Mesothelial cell of epicardium (in vitro differentiated cells): ENCODE results near the gene QRFP. TPM values are rescaled to one million over a fixed set of nuclear protein-coding genes. Genes with fewer than 3 reads are reported as not detected.
"Not testable (repeated sequence)": the region's sequence is repeated elsewhere in the genome, so short reads cannot be mapped to it uniquely, and the experiment has no call there.

Experiments used
- DNase-seq, 2 experiments: peaks; one replicate each; pipeline ENCODE4 v3.0.0; 2021; ENCODE audit warnings: low spot score in 2 of 2; ENCODE audit not compliant: unreplicated experiment in 2 of 2
- H3K27ac Mint-ChIP-seq: 2 replicates; pipeline ENCODE4 v1.8.0; 2021; ENCODE audit warnings: mixed read lengths
- H3K27me3 Mint-ChIP-seq: 2 replicates; pipeline ENCODE4 v1.8.0; 2021; ENCODE audit warnings: low read depth, mixed read lengths
- H3K36me3 Mint-ChIP-seq: 2 replicates; pipeline ENCODE4 v1.8.0; 2021; ENCODE audit warnings: mixed read lengths
- H3K4me1 Mint-ChIP-seq: 2 replicates; pipeline ENCODE4 v1.8.0; 2021; ENCODE audit warnings: mixed read lengths
- H3K4me3 Mint-ChIP-seq: 2 replicates; pipeline ENCODE4 v1.8.0; 2021; ENCODE audit warnings: mild to moderate bottlenecking, moderate library complexity, mixed read lengths
- H3K9me3 Mint-ChIP-seq: 2 replicates; pipeline ENCODE4 v1.8.0; 2021; ENCODE audit warnings: mixed read lengths
- total RNA-seq: library from RNA; stranded (reverse); gene quantifications from 3 replicates; pipeline ENCODE4 v1.2.1, GENCODE V29; 2021
- TF ChIP-seq, protein P1 (sequence below): fragments of 200-600 bp; sonication (generic); IDR thresholded peaks from one replicate; pipeline ENCODE4 v1.5.0; 2021; ENCODE audit warnings: antibody characterized with exemption; ENCODE audit not compliant: unreplicated experiment

QRFP gene
- total RNA-seq, 1 donor from 2014 or later = not detected

DNA sequence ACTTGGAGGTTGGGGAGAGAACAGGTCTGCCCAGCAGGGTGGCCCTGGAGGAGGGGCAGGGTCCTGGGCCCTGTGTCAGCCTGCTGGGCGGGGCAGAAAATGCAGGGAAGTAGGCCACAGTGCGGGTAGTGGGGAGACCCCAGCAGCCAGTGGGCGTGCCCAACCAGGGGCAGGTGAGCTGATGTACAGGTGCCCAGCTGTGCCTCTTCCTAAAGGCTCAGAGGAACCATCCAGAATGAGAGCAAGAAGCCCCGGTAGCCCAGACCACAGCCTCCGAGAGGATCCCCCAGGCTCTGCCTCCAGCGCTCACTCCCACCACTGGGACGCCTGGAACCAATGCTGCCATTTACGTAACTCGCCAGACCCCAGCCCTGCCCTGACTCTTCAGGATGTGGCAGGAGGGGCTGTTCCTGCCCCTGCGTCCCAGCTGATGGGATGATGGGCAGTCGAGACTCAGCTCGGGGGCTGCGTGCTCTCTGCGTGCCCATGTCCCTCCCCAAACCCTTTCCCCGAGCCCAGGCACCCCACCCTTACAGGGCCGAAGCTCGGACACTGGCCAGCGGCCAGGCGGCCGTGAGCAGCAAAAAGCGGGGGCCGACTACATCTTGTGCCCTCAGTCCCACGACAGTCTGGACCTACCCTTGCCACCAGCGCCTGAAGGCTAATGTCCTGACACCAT is 17.9 kb upstream of the QRFP start:
- Mint-ChIP-seq H3K36me3 (no peaks in the 10 kb centered on the region), H3K4me3 (no peak overlapping the region), H3K27ac (no peak overlapping the region), H3K9me3 (no peaks in the 10 kb centered on the region), H3K4me1 (peaks cover 7% of the 10 kb centered on the region), H3K27me3 (no peaks in the 10 kb centered on the region)
- TF ChIP-seq, protein P1, sequence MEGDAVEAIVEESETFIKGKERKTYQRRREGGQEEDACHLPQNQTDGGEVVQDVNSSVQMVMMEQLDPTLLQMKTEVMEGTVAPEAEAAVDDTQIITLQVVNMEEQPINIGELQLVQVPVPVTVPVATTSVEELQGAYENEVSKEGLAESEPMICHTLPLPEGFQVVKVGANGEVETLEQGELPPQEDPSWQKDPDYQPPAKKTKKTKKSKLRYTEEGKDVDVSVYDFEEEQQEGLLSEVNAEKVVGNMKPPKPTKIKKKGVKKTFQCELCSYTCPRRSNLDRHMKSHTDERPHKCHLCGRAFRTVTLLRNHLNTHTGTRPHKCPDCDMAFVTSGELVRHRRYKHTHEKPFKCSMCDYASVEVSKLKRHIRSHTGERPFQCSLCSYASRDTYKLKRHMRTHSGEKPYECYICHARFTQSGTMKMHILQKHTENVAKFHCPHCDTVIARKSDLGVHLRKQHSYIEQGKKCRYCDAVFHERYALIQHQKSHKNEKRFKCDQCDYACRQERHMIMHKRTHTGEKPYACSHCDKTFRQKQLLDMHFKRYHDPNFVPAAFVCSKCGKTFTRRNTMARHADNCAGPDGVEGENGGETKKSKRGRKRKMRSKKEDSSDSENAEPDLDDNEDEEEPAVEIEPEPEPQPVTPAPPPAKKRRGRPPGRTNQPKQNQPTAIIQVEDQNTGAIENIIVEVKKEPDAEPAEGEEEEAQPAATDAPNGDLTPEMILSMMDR = no peak
- no peak for DNase-seq

DNA sequence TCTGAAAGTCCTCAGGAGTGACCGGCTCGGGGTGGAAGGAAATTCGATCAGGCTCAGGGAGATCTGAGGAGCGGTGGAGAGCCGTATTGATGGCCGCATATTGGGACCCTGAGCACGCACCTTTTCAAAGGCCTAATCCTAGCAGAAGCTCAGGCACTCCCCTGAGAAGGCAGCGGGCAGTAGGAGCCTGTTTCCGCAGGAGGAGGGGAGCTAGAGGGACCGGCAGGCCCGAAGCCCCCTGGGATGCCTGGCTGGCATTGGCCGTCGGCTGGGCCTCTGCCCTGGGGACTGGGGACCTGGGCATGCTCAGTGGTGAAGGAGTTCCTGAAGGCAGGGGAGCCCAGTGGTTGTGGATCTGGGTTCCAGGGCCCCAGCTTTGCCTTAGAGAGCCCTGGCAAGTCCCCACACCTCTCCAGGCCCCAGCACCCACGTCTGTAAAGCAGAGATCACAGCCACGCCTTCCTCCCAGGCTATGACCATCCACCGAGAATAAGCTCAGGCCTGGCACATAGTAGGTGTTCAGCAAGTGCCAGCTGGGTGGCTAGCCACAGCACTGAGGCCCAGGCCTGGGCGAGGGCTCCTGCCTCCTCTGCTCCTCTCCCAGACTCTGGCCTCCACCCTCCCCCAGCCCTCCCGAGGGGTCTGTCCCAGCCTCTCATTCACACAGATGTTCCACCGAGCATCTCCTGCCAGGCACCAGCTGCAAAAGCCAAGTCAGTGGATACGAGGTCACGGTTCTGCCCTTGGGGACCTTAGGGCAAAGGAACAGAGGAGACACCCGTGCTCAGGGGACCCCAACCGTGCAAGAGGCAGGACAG is 17.2 kb upstream of the QRFP start:
- no peak for DNase-seq
- no peaks in the 10 kb centered on the region for H3K36me3 Mint-ChIP-seq
- H3K27me3 Mint-ChIP-seq = no peaks in the 10 kb centered on the region
- TF ChIP-seq, protein P1 = no peak
- peaks cover 6% of the 10 kb centered on the region for H3K4me1 Mint-ChIP-seq
- H3K9me3 Mint-ChIP-seq = no peaks in the 10 kb centered on the region
- H3K27ac Mint-ChIP-seq = no peak overlapping the region
- H3K4me3 Mint-ChIP-seq = no peak overlapping the region

DNA sequence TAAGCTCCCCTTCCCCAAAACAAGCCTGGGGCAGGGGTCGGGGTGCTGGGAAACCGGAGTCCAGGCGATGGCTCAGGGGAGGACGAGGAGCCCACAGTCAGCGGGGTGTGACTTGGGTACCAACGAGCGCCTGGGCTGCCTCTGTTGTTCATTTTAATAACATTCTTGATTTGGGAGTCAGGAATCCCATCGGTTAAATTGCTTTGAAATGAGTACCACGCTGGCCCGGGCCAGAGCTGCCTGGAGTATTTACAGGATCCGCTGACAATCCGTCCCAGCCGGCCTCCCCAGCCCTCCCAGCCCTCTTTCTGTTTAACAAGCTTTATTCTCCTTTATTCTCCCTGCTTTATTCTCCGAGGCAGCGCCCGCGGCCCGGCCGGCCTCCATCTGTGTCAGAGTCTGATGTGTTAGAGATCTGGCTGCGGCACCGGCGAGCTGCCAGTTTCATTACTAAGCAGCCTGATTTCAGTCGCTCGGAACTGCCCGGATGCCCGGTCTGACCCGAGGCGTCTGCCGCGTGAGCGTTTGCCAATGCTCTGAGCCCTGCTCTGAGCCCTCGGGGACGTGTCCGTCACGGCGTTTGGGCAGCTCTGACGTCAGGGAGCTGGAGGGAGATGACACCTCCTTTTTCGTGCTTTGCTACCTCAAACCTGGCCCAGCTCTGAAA is 16.5 kb upstream of the QRFP start:
- H3K27ac Mint-ChIP-seq = no peak overlapping the region

DNA sequence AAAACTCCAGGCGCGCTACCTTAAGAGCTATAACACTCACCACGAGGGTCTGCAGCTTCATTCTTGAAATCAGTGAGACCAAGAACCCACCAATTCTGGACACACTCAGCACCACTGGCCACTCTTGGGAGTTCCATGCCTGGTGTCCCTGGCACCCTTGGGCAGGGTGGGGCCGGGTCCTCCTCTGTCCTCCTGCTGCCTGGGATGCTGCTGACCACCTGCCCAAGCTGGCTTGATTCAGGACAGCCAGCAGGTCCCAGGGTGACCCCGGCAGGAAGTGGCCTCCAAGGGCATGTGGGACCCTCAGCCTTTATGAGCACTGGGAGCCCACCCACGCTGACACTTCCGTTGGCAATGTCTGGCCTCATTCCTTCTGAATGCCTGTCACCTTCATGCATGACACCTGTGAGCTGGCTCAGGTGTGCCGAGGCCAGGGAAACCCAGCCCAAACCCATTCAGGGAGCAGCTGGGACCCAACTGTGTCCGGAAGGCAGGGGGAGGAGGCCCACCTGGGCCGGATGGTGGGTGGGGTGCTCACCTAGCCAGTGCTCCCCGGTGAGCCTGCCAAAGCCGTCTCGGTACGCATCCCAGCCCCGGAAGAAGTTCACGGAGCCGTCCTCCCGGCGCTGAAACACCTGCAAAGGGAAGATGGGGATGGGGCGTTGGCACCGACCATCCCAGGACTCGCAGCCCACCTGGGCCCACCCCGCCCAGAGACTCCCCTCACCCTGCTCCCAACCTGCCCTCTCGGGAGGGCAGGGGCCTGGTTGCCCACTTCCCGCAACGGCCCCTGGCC is 14.8 kb upstream of the QRFP start:
- Mint-ChIP-seq H3K9me3 (no peaks in the 10 kb centered on the region), H3K4me1 (peaks cover 8% of the 10 kb centered on the region), H3K27me3 (no peaks in the 10 kb centered on the region), H3K36me3 (no peaks in the 10 kb centered on the region), H3K4me3 (no peak overlapping the region), H3K27ac (no peak overlapping the region)
- DNase-seq = no peak
- TF ChIP-seq, protein P1 = no peak

More for the DNA sequence above, 16.5 kb upstream of the QRFP start:
- no peaks in the 10 kb centered on the region for H3K27me3 Mint-ChIP-seq
- DNase-seq = no peak
- H3K36me3 Mint-ChIP-seq = no peaks in the 10 kb centered on the region
- TF ChIP-seq, protein P1 = no peak
- H3K4me3 Mint-ChIP-seq = no peak overlapping the region
- H3K4me1 Mint-ChIP-seq = peaks cover 3% of the 10 kb centered on the region
- no peaks in the 10 kb centered on the region for H3K9me3 Mint-ChIP-seq

DNA sequence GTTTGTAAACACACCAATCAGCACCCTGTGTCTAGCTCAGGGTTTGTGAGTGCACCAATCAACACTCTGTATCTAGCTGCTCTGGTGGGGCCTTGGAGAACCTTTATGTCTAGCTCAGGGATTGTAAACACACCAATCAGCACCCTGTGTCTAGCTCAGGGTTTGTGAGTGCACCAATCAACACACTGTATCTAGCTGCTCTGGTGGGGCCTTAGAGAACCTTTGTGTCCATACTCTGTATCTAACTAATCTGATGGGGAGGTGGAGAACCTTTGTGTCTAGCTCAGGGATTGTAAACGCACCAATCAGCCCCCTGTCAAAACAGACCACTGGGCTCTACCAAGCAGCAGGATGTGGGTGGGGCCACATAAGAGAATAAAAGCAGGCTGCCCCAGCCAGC is 14.1 kb upstream of the QRFP start:
- not testable (repeated sequence) for H3K4me3 Mint-ChIP-seq, H3K27ac Mint-ChIP-seq, H3K27me3 Mint-ChIP-seq, H3K4me1 Mint-ChIP-seq, H3K36me3 Mint-ChIP-seq, DNase-seq, H3K9me3 Mint-ChIP-seq

DNA sequence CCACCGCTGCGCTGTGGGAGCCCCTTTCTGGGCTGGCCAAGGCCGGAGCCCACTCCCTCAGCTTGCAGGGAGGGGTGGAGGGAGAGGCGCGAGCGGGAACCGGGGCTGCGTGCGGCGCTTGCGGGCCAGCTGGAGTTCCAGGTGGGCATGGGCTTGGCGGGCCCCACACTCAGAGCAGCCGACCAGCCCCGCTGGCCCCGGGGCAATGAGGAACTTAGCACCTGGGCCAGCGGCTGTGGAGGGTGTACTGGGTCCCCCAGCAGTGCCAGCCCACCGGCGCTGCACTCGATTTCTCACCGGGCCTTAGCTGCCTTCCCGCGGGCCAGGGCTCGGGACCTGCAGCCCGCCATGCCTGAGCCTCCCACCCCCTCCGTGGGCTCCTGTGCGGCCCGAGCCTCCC is 13.4 kb upstream of the QRFP start:
- H3K36me3 Mint-ChIP-seq, H3K27me3 Mint-ChIP-seq, H3K4me1 Mint-ChIP-seq, H3K27ac Mint-ChIP-seq, H3K4me3 Mint-ChIP-seq, DNase-seq, H3K9me3 Mint-ChIP-seq: not testable (repeated sequence)
